Measurements from ENCODE around the gene ZRANB3.
"Not testable (repeated sequence)": the region's sequence is repeated elsewhere in the genome, so short reads cannot be mapped to it uniquely, and the experiment has no call there.

Gene ZRANB3

DNA sequence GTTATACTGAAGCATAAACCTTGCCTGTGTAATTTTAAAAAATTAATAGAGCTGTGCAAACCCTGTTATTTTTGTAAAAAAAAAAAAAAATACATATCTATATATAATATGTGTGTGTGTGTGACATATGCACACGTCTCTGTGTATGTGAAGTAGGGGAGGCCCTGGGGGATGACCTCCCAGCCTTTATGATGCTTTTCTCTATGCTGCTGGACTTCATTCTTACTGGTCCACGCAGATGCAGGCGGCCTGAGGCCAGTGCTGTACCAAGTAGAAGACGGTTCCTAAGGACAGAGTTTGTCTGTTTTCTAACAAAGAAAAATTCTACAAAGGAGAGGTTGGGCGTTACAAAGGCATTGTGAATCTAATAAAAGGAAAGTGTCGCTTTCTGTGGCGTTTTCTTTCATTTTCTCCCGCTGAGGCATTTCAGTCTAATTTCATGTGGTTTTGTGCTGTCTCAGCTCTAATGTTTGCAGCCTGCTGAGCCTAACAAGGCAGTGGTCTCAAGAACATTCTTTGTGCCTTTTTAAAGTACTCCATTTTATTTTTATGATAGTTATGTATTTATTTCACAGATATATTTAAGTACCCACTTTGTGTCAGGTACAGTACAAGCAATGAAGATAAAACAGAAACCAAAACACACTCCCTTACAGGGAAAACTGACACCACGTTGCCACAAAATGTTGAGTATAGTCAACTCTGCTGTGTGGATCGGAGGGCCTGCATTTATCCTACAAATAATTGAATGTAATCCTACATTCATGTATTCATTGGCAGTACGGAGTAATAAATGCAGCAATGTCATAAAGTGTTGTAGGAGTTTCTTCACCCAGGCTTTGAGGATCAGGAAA is 360.9 kb downstream of the ZRANB3 start:
- no peak for FAIRE-seq

DNA sequence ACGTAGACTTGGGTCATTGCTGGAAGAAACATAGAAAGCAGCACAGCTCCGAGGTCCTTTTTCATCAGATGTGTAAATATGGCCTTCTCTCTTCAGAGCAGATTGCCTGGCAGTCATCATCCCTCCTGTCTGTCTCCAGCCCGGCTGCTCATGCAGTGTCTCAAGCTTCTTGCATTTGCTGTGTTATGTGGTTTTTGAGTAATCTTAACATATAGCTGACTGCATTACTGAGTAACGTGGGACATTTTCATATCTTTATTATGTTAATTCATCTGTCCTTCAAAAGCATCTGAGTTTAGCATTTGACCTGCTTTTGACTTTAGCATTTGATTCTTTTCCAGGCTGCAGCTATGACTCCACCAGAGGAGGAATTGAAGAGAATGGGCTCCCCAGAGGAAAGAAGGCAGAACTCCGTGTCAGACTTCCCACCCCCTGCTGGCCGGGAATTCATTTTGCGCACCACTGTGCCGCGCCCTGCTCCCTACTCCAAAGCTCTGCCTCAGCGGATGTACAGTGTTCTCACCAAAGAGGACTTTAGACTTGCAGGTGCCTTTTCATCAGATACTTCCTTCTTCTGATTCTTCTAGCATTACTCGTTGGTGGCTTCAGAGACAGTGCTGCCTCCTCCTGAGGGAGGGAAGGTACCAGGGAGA is 362.7 kb downstream of the ZRANB3 start:
- FAIRE-seq: no peak

DNA sequence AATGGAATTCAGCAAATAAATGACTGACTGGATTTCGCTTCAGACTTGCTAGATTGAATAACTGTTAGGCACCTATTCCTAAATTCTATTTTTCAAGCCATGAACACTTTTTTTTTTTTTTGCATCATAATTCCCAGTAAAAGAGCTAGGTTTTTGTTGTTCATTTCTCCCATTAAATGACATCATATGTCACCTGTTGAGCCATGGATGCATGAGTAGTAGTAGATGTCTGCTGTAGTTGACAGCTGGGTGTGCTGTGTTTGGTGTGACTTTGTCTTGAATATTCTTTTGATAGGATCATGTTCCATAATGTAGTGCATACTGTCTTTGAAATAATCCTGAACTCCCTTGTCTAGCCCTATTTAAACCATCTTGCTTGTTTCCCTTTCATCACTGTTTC is 363.7 kb downstream of the ZRANB3 start:
- no peak for FAIRE-seq

DNA sequence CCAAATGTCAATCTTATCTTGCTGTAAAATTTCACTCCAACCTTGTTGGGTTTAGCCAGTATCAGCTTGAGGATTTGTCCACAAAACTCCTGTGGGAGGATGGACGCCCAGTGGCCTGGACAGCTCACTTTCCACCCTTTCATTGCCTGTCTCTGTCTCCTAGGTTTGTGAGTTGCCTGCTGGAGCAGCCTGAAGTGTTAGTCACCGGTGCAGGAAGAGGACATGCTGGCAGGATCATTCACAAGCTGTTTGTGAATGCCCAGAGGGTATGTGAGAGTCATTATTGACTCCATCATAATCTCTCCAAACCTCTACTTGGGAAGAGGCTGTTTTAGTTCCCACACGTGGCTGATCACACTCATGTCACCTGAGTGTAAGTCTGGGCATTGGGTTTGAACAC is 366.6 kb downstream of the ZRANB3 start:
- no peak for FAIRE-seq

DNA sequence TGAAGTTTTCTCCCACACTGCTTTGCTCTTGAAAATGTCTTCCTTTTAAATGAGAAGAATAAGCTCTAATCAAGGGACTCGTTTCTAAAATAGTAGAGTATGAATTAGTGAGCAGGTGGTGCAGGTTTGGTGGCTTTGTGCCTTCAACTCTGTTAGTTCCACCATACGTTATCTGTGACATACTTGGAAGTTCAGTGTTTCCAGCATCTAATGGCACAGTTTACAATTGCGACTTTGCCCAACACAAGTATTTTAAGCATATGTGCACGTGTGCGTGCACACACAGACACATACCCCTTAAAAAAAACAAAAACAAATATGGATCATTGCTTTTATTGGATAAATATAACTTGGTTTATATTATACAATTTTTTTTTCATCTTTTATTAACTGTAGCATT is 367.1 kb downstream of the ZRANB3 start:
- no peak for FAIRE-seq

DNA sequence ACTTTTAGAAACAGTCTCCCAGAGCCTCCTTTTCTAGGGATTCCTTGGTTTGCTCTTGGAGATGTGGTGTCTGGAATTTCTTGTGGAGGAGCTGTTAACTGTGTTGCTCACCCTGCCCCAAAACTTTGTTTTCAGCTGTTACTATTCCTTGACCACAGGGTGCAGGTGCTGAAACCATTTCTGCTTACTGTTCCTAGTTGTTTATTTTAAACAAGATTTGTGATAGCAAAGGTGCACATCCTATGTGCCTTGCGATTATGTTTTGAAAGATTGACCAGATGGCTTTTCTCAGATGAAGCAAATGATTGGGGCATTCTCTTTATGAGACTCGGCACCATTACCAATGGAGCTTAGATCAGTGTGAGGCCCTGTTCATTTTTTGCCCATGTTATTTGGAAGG is 367.7 kb downstream of the ZRANB3 start:
- no peak for FAIRE-seq

DNA sequence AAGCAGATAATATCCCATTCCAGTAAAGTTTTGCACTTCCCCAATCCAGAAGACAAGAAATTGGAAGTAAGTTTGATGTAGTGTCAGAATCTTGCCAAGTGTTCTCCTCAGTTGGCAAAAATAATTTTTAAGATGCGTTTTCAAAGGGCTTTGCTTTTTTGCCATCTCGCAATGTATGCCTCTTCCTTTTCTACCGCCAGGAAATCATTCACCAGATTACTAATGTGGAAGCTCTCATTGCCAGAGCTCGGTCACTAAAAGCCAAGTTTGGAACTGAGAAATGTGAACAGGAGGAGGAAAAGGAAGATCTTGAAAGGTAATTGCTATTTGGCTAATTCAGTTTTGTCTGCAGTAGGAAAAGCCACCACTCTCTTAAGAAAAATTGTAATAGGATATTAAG is 368.2 kb downstream of the ZRANB3 start:
- FAIRE-seq: no peak

DNA sequence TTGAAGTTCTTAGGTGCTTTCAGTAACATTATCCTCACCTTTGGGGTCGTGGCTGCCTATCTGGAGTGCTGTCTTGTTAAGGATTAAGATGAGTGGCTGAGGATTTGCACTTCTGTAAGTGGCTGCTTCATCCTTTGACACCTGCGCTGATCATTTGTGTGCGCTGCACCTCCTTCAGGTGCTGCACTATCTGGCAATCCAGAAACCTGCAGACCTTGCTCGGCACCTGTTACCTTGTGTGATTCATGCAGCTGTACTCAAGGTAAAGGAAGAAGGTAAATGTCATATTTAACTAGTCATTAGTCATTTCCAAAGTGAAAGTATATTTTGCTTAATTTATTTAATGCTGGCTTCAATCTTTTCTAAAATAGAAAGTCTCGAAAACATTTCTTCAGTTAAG is 368.6 kb downstream of the ZRANB3 start:
- FAIRE-seq: no peak

DNA sequence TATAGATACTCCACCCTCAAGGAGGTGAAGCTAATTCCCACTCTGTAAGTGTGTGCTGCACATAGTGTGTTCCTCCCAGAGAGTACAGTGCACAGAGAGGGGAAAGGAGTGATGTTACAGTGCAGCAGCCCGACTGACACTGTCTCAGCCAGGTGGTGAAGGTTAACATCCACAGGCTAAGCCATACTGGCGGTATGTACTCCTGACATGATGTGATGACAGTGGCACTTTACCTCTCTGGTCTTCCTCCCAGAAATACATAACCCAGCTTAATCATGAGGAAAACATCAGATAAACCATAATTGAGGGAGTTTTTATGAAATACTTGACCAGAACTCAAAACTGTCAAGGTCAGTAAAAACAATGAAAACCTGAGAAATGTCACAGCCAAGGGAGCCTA is 371.8 kb downstream of the ZRANB3 start:
- no peak for FAIRE-seq

DNA sequence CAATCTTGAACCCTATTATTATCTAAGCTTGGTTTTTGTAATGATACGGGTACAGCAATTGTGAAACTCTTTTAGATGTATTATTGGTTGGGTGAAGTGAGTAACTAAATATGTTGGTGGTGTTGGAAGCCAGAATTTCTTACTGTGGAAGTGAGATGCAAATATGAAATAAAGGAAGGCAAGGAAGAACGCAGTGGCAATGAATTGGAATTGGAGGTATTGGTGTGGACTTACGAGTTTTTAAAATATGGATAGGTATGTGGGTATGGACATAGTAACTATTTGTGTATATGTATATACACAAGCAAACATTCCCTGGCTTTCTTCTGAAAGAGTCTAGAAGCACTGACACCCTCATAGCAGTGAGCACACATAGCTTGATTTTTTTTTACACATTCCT is 373.2 kb downstream of the ZRANB3 start:
- FAIRE-seq: no peak

DNA sequence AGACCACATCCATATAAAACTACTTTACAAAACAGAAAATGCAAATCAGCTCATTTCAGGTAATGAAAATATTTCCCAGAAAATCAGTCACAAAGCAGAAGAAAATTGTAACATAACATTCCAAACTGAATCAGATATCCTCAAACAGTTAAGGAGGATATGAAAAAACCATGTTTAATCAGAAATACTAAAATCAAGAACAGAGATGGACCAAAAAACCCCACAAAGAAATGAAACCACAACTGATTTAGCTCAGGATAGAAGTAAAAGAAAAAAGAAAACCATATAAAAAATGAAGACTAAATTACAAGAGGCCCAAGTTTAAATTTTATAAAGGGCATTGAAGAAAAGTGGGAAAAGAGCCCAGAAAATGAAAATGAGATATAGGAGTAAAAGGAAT is 376.1 kb downstream of the ZRANB3 start:
- no peak for FAIRE-seq

DNA sequence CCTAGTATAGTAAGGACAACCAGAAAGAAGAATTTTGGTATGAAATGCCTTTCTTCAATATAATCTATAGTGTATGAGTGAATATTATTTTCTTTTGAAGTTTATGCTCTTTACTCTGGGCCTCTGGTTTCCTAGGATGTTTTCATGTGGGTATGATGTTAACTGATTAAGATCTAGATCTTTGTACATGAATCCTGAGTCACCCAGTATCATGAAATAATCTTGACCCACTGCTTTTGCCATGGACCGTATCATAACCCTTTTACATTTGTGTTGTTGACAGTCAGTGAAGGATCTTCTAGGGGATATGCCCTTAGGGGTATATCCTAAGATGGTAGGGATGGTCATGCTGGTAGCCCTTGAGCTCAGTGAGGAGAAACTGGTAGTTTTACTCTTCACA is 378.7 kb downstream of the ZRANB3 start:
- no peak for FAIRE-seq

DNA sequence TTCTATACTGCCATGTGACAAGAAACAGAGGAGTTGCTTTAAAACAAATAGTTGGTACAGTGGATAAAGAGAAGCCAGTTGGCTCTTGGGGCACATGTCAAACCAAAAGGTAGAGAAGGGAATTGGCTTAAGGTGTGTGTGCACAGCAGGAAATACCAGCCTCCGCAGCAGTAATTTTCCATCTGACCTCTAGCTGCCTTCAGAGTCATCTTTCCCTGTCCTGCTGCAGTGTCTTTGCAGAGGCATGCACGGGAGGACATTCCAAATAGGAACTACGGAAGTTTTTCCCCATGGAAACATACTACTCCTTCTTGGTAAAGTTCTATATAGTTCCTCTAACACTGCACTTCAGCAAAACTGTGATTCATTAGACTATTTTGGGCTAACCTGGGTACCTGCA is 379.4 kb downstream of the ZRANB3 start:
- no peak for FAIRE-seq

DNA sequence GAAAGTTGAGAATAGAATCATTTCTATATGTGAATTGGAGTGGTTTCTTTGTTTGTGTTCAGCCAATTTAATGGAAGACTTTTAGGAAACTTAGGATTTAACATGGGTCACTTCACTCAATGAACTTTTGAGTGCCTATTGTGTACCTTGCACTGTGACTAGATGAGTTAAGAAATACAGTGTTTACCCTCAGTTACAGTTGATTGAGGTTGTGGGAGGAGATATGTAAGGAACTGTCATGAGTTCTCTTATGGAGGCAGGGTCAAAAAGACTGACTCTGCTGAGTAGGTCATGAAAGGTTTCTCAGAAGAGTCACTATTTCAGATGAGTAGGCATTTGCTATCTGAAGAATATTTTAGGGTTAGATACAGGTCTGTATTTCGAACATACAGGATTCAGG is 380.3 kb downstream of the ZRANB3 start:
- FAIRE-seq: no peak

DNA sequence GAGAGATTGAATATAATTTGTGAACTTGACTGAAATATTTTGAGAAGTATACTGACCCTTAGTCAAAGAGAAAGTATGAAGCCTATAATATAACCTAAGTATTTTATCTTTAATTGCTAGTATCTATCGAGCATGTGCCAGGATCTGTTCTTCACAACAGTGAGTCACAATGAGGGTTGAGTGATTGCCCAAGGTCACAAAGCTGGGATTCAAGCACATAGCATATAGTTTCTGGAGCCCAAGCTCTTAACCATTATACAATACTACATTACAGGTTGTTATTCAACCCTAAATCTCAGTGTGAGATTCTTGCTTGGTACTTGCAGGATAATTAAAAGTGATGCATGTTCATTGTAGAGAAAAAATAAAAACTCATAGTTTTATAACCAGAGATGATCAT is 381.8 kb downstream of the ZRANB3 start:
- no peak for FAIRE-seq

DNA sequence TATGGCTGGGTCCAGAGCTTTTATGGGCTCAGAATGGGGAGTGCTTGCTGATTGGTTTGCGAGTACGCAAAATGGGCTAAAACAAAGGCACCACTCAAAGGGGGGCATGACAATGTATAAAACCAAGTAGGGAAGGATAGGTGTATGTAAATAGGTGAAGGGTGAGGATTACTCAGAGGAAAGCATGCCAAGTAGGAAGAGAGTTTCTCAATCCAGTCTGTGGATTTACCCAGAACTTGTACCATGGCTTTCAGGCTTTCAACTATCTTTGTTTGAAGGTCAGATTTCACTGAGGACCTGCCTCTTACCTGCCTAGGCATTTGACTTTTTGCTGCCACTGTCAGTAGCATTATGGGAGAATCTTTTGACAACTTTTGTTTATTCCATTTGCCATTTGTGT is 386.7 kb downstream of the ZRANB3 start:
- no peak for FAIRE-seq

DNA sequence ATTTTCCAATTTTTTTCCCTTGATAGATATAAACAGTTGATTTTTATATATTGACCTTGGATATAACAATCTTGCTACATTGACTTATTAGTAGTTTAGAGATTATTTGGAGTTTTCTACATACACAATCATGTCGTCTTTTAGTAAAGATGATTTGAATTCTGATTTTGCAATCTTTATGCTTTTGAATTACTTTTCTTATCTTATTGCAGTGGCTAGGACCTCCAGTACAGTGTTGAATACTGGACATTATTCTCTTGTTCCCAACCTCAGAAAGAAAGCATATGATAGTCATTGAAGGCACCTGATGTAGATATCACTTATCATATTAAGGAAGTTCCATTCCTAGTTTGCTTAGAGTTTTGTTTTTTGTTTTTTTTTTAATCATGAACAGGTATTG is 388.7 kb downstream of the ZRANB3 start:
- FAIRE-seq: no peak

DNA sequence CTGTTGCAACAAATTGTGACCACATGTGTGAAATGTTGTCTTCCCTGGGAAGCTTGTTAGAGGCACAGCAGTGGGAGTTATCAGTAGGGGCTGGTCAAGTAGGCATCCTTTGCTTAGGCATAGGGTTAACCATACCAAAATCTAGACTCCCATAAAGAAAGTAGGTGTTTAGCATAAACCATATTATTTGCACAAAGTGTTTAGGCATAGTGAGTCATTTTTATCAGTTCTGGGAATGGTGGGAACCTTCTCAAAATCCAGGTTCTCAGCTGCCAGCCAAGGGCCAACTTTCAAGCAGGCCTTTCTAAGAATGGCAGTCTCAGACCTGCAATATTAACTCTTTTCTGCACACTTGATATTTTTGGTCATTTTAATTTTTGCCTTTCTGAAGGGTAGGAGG is 390.4 kb downstream of the ZRANB3 start:
- FAIRE-seq: no peak

DNA sequence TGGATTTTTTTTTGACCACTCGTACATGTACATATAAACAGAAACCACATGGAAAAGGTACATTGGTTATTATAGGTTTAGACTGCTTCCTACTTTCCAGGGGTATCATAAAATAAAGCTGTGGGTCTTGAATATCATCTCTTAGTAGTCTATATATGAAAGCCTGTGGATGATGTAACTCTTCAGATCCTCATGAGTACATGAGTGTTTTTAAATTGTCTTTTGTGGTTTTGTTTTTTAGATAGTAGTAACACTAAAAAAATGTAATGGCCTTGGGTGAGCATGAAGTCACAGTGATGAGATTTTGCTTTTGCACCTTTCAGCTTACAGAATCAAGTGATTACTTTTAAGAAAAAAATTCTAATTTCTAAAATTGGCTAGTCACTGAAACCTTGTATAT is 398.7 kb downstream of the ZRANB3 start:
- no peak for FAIRE-seq

DNA sequence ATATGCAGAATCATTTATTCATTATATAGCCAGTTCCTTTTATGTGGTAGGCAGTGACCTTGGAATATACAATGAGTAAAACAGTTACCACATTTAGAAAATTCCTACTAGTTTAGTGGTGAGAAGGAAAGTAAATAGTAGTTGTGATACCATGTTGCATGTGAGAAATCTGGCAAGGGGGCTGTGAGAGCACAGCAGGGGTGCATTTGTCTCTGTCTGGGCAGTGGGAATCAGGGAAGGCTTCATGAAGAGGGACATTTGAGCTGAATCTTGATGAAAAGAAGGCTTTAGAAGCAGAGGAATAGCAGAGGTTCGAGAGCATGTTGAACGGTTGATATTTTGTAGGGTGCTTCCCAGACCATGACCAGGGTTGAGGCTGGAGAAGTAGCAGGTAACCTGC is 400.3 kb downstream of the ZRANB3 start:
- no peak for FAIRE-seq

DNA sequence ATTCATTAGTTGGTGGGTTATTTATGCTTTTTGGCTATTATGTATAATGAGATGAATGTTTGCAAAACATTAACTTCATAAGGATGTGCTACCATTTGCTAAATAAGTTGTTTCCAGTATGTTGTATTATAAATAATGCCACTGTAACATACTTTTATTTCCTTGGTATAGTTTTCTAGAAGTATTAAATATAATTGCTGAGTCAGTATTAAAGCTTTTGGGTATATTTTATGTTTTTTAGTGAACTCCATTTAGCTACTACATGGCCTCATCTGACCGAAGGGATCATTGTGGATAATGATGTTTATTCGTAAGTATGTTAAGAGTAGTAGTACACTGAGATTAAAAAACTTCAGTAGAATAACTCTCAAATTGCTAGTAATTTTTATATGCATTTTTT is 405.1 kb downstream of the ZRANB3 start:
- FAIRE-seq: no peak

DNA sequence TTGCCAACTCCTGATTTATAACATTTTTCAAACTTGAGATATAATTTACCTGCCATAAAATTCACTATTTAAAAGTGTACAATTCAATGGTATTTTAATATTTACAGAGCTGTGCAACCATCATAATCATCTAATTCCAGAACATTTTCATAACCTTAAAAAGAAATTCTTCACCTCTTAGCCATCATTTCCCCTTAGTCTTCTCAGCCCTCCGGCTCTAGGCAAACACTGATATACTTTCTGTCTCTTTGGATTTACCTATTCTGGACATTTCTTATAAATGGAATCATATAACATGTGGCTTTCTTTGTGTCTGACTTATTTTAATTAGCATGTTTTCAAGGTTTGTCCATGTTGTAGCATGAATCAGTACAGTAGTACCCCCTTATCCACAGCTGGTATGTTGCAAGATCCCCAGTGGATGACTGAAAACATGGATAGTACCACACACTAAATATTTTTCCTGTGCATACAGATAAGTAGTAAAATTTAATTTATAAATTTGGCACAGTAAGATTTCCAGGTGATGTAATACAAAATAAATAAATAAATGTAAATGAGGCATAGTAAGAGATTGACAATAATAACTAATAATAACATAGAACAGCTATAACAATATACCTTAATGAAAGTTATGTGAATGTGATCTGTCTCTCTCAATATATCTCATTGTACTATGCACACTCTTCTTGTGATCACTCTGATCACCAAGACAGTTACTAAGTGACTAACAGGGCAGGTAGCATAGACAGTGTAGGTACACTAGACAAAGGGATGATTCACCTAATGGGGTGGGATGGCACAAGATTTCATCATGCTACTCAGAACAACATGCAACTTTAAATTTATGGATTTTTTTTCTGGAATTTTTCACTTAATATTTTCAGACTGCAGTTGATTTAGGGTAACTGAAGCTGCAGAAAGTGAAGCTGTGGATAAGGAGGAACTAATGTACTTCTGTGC is 405.8 kb downstream of the ZRANB3 start:
- FAIRE-seq: no peak

DNA sequence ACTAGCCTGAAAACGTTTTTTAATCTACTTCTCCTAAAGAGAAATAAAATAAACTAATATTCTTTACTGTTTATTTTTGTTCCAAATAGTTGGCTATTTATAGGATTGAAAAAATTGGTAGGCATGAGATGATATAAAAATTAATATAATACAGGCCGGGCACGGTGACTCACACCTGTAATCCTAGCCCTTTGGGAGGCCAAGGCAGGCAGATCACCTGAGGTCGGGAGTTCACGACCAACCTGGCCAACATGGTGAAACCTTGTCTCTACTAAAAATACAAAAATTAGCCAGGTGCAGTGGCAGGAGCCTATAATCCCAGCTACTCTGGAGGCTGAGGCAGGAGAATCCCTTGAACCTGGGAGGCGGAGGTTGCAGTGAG is 409.4 kb downstream of the ZRANB3 start:
- not testable (repeated sequence) for FAIRE-seq
